Ovary (tissue), 9 donors: ENCODE data around the gene WARS2. TPM values are rescaled to one million over a fixed set of nuclear protein-coding genes. Genes with fewer than 3 reads are reported as not detected.

Source experiments
- DNase-seq, 5 donors: peaks; one replicate each; pipeline ENCODE4 v3.0.0-alpha.2; 2019 to 2020
- H3K27ac ChIP-seq, 2 donors: fragments of 200-600 bp; one replicate each; pipeline versions ENCODE4 v1.5.1 to v1.8.0; 2019 to 2022
- H3K27me3 ChIP-seq: fragments of 200-600 bp; one replicate; pipeline ENCODE4 v1.8.0; 2022
- H3K36me3 ChIP-seq: fragments of 200-600 bp; sonication (generic); one replicate; pipeline ENCODE4 v1.5.1; 2019
- H3K4me1 ChIP-seq: one replicate; pipeline ENCODE4 v1.8.1; 2013; ENCODE audit warnings: mild to moderate bottlenecking, moderate library complexity; ENCODE audit not compliant: insufficient read depth
- H3K4me3 ChIP-seq: fragments of 200-600 bp; sonication (generic); one replicate; pipeline ENCODE4 v1.5.1; 2017
- H3K9me3 ChIP-seq, 2 donors: fragments of 200-600 bp in 1 of 2; sonication (generic) in 1 of 2; one replicate each; pipeline versions ENCODE4 v1.5.1 to v1.8.1; 2013 to 2019; ENCODE audit warnings: mild to moderate bottlenecking in 1 of 2, moderate library complexity in 1 of 2
- CTCF ChIP-seq, 3 donors: fragments of 450-650 bp in 2 of 3; fragments of 200-600 bp in 1 of 3; IDR thresholded peaks; one replicate each; pipeline versions ENCODE4 v1.5.1 to v1.8.0; 2016 to 2022; ENCODE audit warnings: antibody characterized with exemption in 3 of 3, mild to moderate bottlenecking in 1 of 3
- EP300 ChIP-seq: sonication (generic); formaldehyde crosslinking; IDR thresholded peaks from one replicate; pipeline ENCODE4 v1.6.1; 2017; ENCODE audit warnings: antibody characterized with exemption
- POLR2A ChIP-seq: fragments of 450-650 bp; IDR thresholded peaks from one replicate; pipeline ENCODE4 v1.6.1; 2017; ENCODE audit warnings: antibody characterized with exemption, mild to moderate bottlenecking, moderate library complexity
- WGBS, 3 donors: extraction: QIAGEN DNeasy Blood & Tissue Kit in 1 of 3; methylation state at CpG; one replicate each; pipeline versions ENCODE4 v1.1.5 to v1.1.7; 2013 to 2017; 5-methylcytosine and 5-hydroxymethylcytosine counted together
- intact Hi-C, 4 donors: fragments of 100-400 bp; cut with DNase I; formaldehyde crosslinking; loops; one replicate each; pipeline versions ENCODE4 v1.11.0 to v1.15.1; 2022 to 2023
- polyA plus RNA-seq, 2 donors: library from polyadenylated mRNA; stranded (reverse); fragments of 200-250 nt in 1 of 2; fragments of 350-450 nt in 1 of 2; fragmentation: Illumina TruSeq in 1 of 2; extraction: RNeasy Lipid Tissue Mini Kit (QIAGEN cat#74804) in 1 of 2; gene quantifications; one replicate each; pipeline ENCODE4 v1.2.3, GENCODE V29; 2013 to 2014
- total RNA-seq, 7 donors: library from RNA; depleted of rRNA in 2 of 7; stranded (reverse); fragments of >200 nt in 2 of 7; fragmentation: NEBNext Ultra II Directional in 3 of 7; extraction: Animal tissue kit (Norgen Biotek cat#: 25700) in 3 of 7; gene quantifications; one replicate each; pipeline versions ENCODE4 v1.1.0 to v1.2.4, GENCODE V29; 2016 to 2023
- donor health status: DM: no; HTN: no; CAD: no; lungs with moderate emphysema.
- donor health status: DM: no; HTN: no; CAD: no.
- donor health status: Bipolar disorder and iron deficiency.
- donor health status: DM: yes; HTN: yes; CAD: no.
- donor health status: DM: no; HTN: no; CAD: no.
- donor health status: DM: yes; HTN: yes; CAD: no.

WARS2 gene
- total and polyA plus RNA-seq, 9 donors = 6.1 to 20.3 (median 15.5) TPM

- Histone ChIP-seq H3K4me1 (peaks cover 2% of the 10 kb centered on the region), H3K27ac (no peak overlapping the region), H3K27me3 (no peaks in the 10 kb centered on the region), H3K4me3 (no peak overlapping the region), H3K36me3 (no peaks in the 10 kb centered on the region), H3K9me3 (no peaks in the 10 kb centered on the region)
- no peak for DNase-seq
- TF ChIP-seq EP300 (no peak), POLR2A (no peak), CTCF (IDR thresholded peaks at IDR 0.05) (no peak)
- intact Hi-C loops = no loop called here
- 57 to 78% (median 58%) methylated on average over 2 of the region's 2 CpGs for WGBS, 3 donors
Measured at GRCh38 chr1:119086830-119087229, 53.6 kb downstream of the WARS2 start.

GRCh38 chr1:119084798-119085197 lies 55.7 kb downstream of the WARS2 start:
- H3K4me1 ChIP-seq = peaks cover 2% of the 10 kb centered on the region
- H3K27ac ChIP-seq = no peak overlapping the region
- no peak for DNase-seq
- H3K27me3 ChIP-seq = no peaks in the 10 kb centered on the region
- H3K4me3 ChIP-seq = no peak overlapping the region
- WGBS, 3 donors = 47 to 58% (median 51%) methylated on average over 10 of the region's 10 CpGs
- TF ChIP-seq CTCF (IDR thresholded peaks at IDR 0.05) = no peak
- no peak for TF ChIP-seq POLR2A
- no peak for TF ChIP-seq EP300
- intact Hi-C loops = no loop called here
- H3K36me3 ChIP-seq = no peaks in the 10 kb centered on the region
- H3K9me3 ChIP-seq = no peaks in the 10 kb centered on the region

GRCh38 chr1:119083980-119084379 lies 56.5 kb downstream of the WARS2 start:
- Histone ChIP-seq H3K4me3 (no peak overlapping the region), H3K9me3 (no peaks in the 10 kb centered on the region), H3K27me3 (no peaks in the 10 kb centered on the region), H3K36me3 (no peaks in the 10 kb centered on the region), H3K27ac (no peak overlapping the region), H3K4me1 (peaks cover 2% of the 10 kb centered on the region)
- TF ChIP-seq EP300 = no peak
- no peak for TF ChIP-seq POLR2A
- no peak for TF ChIP-seq CTCF (IDR thresholded peaks at IDR 0.05)
- 54 to 75% (median 72%) methylated on average over 6 of the region's 6 CpGs for WGBS, 3 donors
- intact Hi-C loops = no loop called here
- DNase-seq = no peak

GRCh38 chr1:119083479-119083878 lies 57.0 kb downstream of the WARS2 start:
- no peak overlapping the region for H3K27ac ChIP-seq
- intact Hi-C loops = no loop called here
- H3K27me3 ChIP-seq = no peaks in the 10 kb centered on the region
- no peak for TF ChIP-seq EP300
- no peaks in the 10 kb centered on the region for H3K36me3 ChIP-seq
- no peak overlapping the region for H3K4me3 ChIP-seq
- H3K9me3 ChIP-seq = no peaks in the 10 kb centered on the region
- 92 to 93% (median 92%) methylated on average over 1 of the region's 1 CpG for WGBS, 3 donors
- no peak for DNase-seq
- H3K4me1 ChIP-seq = peaks cover 2% of the 10 kb centered on the region

- Histone ChIP-seq H3K27me3 (no peaks in the 10 kb centered on the region), H3K36me3 (no peaks in the 10 kb centered on the region), H3K9me3 (no peaks in the 10 kb centered on the region), H3K4me3 (no peak overlapping the region), H3K27ac (no peak overlapping the region), H3K4me1 (peaks cover 2% of the 10 kb centered on the region)
- TF ChIP-seq CTCF (IDR thresholded peaks at IDR 0.05) (no peak), POLR2A (no peak), EP300 (no peak)
- WGBS, 3 donors = 69 to 84% (median 71%) methylated on average over 3 of the region's 3 CpGs
- DNase-seq = no peak
- intact Hi-C loops = no loop called here
Measured at GRCh38 chr1:119081700-119082099, 58.8 kb downstream of the WARS2 start.
